Lung (tissue), 12 donors: Measurements from ENCODE around the gene ZNF488. TPM values are rescaled to one million over a fixed set of nuclear protein-coding genes. Genes with fewer than 3 reads are reported as not detected.
"Not testable (repeated sequence)": the region's sequence is repeated elsewhere in the genome, so short reads cannot be mapped to it uniquely, and the experiment has no call there.

ENCODE experiments used
- ATAC-seq: fragments of 200-7000 bp; cut with Tn5 transposase; one replicate; pipeline ENCODE4 v1.9.1; 2020; ENCODE audit warnings: moderate number of reproducible peaks; ENCODE audit not compliant: insufficient read depth, low FRiP score
- DNase-seq, 3 donors: peaks; one replicate each; pipeline ENCODE4 v3.0.0-alpha.2; 2013 to 2017
- H3K27ac ChIP-seq, 2 donors: one replicate each; pipeline ENCODE4 v1.5.1; 2013; ENCODE audit warnings: mild to moderate bottlenecking in 2 of 2, moderate library complexity in 2 of 2, control low read depth in 1 of 2, inconsistent platforms in 1 of 2, low read depth in 1 of 2, low read length in 1 of 2
- H3K27me3 ChIP-seq, 3 donors: one replicate each; pipeline ENCODE4 v1.5.1; 2013; ENCODE audit warnings: low read length in 2 of 3; ENCODE audit not compliant: control insufficient read depth in 3 of 3, insufficient read depth in 3 of 3
- H3K36me3 ChIP-seq, 4 donors: one replicate each; pipeline ENCODE4 v1.5.1; 2013; ENCODE audit warnings: low read length in 4 of 4, mild to moderate bottlenecking in 1 of 4, moderate library complexity in 1 of 4; ENCODE audit not compliant: control insufficient read depth in 4 of 4, insufficient read depth in 4 of 4
- H3K4me1 ChIP-seq, 5 donors: one replicate each; pipeline ENCODE4 v1.5.1; 2013; ENCODE audit warnings: low read length in 5 of 5, mild to moderate bottlenecking in 2 of 5, moderate library complexity in 1 of 5; ENCODE audit not compliant: control insufficient read depth in 5 of 5, insufficient read depth in 5 of 5
- H3K4me3 ChIP-seq: one replicate; pipeline ENCODE4 v1.5.1; 2013; ENCODE audit warnings: mild to moderate bottlenecking, control low read depth, moderate library complexity
- H3K9ac ChIP-seq, 2 donors: one replicate each; pipeline ENCODE4 v1.5.1; 2013; ENCODE audit warnings: low read length in 2 of 2, control low read depth in 1 of 2; ENCODE audit not compliant: insufficient read depth in 1 of 2
- H3K9me3 ChIP-seq, 4 donors: one replicate each; pipeline ENCODE4 v1.5.1; 2013; ENCODE audit warnings: low read length in 3 of 4, mild to moderate bottlenecking in 1 of 4, moderate library complexity in 1 of 4; ENCODE audit not compliant: control insufficient read depth in 4 of 4, insufficient read depth in 3 of 4
- CTCF ChIP-seq: IDR thresholded peaks from 2 replicates; pipeline ENCODE4 v1.5.1; 2012; ENCODE audit warnings: mild to moderate bottlenecking; ENCODE audit errors: control extremely low read depth, extremely low read depth
- WGBS, 2 donors: extraction: QIAGEN DNeasy Blood & Tissue Kit; methylation state at CpG; one replicate each; pipeline ENCODE4 v1.1.7; 2013; 5-methylcytosine and 5-hydroxymethylcytosine counted together
- polyA plus RNA-seq, 2 donors: library from polyadenylated mRNA; stranded (reverse); fragments of 200-250 nt; gene quantifications; one replicate each; pipeline ENCODE4 v1.2.1, GENCODE V29; 2013
- total RNA-seq, 2 donors: library from RNA; depleted of rRNA in 1 of 2; stranded (reverse); fragments of >200 nt in 1 of 2; gene quantifications; one replicate each; pipeline ENCODE4 v1.2.1, GENCODE V29; 2014 to 2021
- donor health status: control.
- donor health status: control.
- donor health status: Bipolar disorder and iron deficiency.
- donor health status: healthy.
- donor health status: DM: yes; HTN: yes; CAD: no.

ZNF488 gene
- total and polyA plus RNA-seq, 4 donors = 0.15 to 0.64 (median 0.42) TPM

GRCh38 chr10:47419421-47419820, 35.3 kb upstream of the ZNF488 start:
- Histone ChIP-seq H3K36me3 (no peaks in the 10 kb centered on the region), H3K4me1 (no peaks in the 10 kb centered on the region), H3K4me3 (no peak overlapping the region), H3K27ac (no peak overlapping the region), H3K27me3 (no peaks in the 10 kb centered on the region), H3K9ac (no peak overlapping the region), H3K9me3 (no peaks in the 10 kb centered on the region)
- WGBS, 2 donors = 87 to 100% methylated on average over 2 of the region's 2 CpGs
- TF ChIP-seq CTCF = no peak
- DNase-seq (no peak), ATAC-seq (no peak)

- no peak overlapping the region for H3K9ac ChIP-seq
Observed at GRCh38 chr10:47418966-47419365, 34.9 kb upstream of the ZNF488 start.

GRCh38 chr10:47418321-47418720, 34.2 kb upstream of the ZNF488 start:
- Histone ChIP-seq H3K27me3 (no peaks in the 10 kb centered on the region), H3K4me1 (no peaks in the 10 kb centered on the region), H3K4me3 (no peak overlapping the region), H3K36me3 (no peaks in the 10 kb centered on the region), H3K9ac (no peak overlapping the region), H3K27ac (no peak overlapping the region), H3K9me3 (no peaks in the 10 kb centered on the region)
- DNase-seq (no peak), ATAC-seq (no peak)
- no peak for TF ChIP-seq CTCF
- 88 to 91% methylated on average over 6 of the region's 6 CpGs for WGBS, 2 donors

More at GRCh38 chr10:47418966-47419365, 34.9 kb upstream of the ZNF488 start:
- no peaks in the 10 kb centered on the region for H3K9me3 ChIP-seq
- no peak overlapping the region for H3K27ac ChIP-seq
- WGBS, 2 donors = 87 to 100% methylated on average over 4 of the region's 4 CpGs
- H3K27me3 ChIP-seq = no peaks in the 10 kb centered on the region
- TF ChIP-seq CTCF = no peak
- no peak for ATAC-seq
- DNase-seq = no peak
- no peak overlapping the region for H3K4me3 ChIP-seq
- H3K4me1 ChIP-seq = no peaks in the 10 kb centered on the region
- no peaks in the 10 kb centered on the region for H3K36me3 ChIP-seq

- H3K36me3 ChIP-seq, H3K27ac ChIP-seq, H3K4me3 ChIP-seq, H3K27me3 ChIP-seq, H3K9ac ChIP-seq, DNase-seq, H3K9me3 ChIP-seq, H3K4me1 ChIP-seq, ATAC-seq: not testable (repeated sequence)
- 94% methylated on average over 5 to 6 of the region's 6 CpGs for WGBS, 2 donors
Observed at GRCh38 chr10:47416305-47417218, 32.5 kb upstream of the ZNF488 start.
